OCI-LY3 (cell line): ENCODE measurements around the gene MORC3.

Experiments used
- H2AFZ ChIP-seq: fragments of 200-600, 300-600 bp; shearing (Covaris generic); 2 replicates; pipeline ENCODE4 v1.6.0; 2014; ENCODE audit warnings: antibody characterized with exemption, low read depth, low read length
- H3K27ac ChIP-seq: fragments of 200-600, 300-600 bp; sonication (generic); 2 replicates; pipeline ENCODE4 v1.5.1; 2014; ENCODE audit warnings: mild to moderate bottlenecking, low read length, moderate library complexity, mixed read lengths
- H3K27me3 ChIP-seq: fragments of 200-600, 300-600 bp; sonication (generic); 2 replicates; pipeline ENCODE4 v1.6.1; 2014; ENCODE audit warnings: low read depth, low read length, mixed read lengths
- H3K36me3 ChIP-seq: fragments of 200-600, 300-600 bp; sonication (generic); replicated peaks from 2 replicates; pipeline ENCODE3; 2014; ENCODE audit warnings: low read depth, low read length, mixed read lengths
- H3K4me1 ChIP-seq: fragments of 300-600, 200-600 bp; sonication (generic); 2 replicates; pipeline ENCODE4 v1.6.1; 2014; ENCODE audit warnings: low read length, mixed read lengths
- H3K4me2 ChIP-seq: fragments of 200-600, 300-600 bp; sonication (generic); 2 replicates; pipeline ENCODE4 v1.6.1; 2014; ENCODE audit warnings: low read length, mixed read lengths
- H3K4me3 ChIP-seq: fragments of 300-600, 200-600 bp; sonication (generic); 2 replicates; pipeline ENCODE4 v1.5.1; 2014; ENCODE audit warnings: antibody characterized with exemption, mild to moderate bottlenecking, low read length, moderate library complexity
- H3K79me2 ChIP-seq: fragments of 300-600, 200-600 bp; shearing (Covaris generic); 2 replicates; pipeline ENCODE4 v1.6.1; 2014; ENCODE audit warnings: mild to moderate bottlenecking, low read length, mixed read lengths
- H3K9ac ChIP-seq: fragments of 300-600, 200-600 bp; shearing (Covaris generic); 2 replicates; pipeline ENCODE4 v1.6.0; 2014; ENCODE audit warnings: mild to moderate bottlenecking, low read length, moderate library complexity
- H3K9me3 ChIP-seq: fragments of 200-600, 300-600 bp; shearing (Covaris generic); 2 replicates; pipeline ENCODE4 v1.6.1; 2014; ENCODE audit warnings: low read length, mixed read lengths; ENCODE audit not compliant: insufficient read depth
- H4K20me1 ChIP-seq: fragments of 200-600, 300-600 bp; sonication (generic); 2 replicates; pipeline ENCODE4 v1.6.1; 2016; ENCODE audit warnings: low read length, mixed read lengths; ENCODE audit not compliant: insufficient read depth
- CTCF ChIP-seq: fragments of 200-600, 300-600 bp; sonication (generic); IDR thresholded peaks from 2 replicates; pipeline ENCODE4 v1.5.1; 2014; ENCODE audit warnings: antibody characterized with exemption, low read length, low read depth
- EZH2phosphoT487 ChIP-seq: fragments of 200-600 bp; shearing (Covaris generic); IDR thresholded peaks from 2 replicates; pipeline ENCODE4 v1.6.1; 2018; ENCODE audit warnings: antibody characterized with exemption, mixed run types, low read depth

The MORC3 gene

GRCh38 chr21:36288651-36289243, 31.2 kb upstream of the MORC3 start:
- peak overlapping the region; percentile 43 for H3K9ac ChIP-seq
- peak overlapping the region; percentile 63 for H3K4me3 ChIP-seq
- H2AFZ ChIP-seq = no peak overlapping the region
- no peaks in the 10 kb centered on the region for H3K27me3 ChIP-seq
- peaks cover 36% of the 10 kb centered on the region for H3K4me1 ChIP-seq
- H3K4me2 ChIP-seq = peak overlapping the region; percentile 76
- H3K36me3 ChIP-seq = peaks cover under 1% of the 10 kb centered on the region
- H3K79me2 ChIP-seq = no peaks in the 10 kb centered on the region
- H3K9me3 ChIP-seq = peaks cover 3% of the 10 kb centered on the region; the same call in 1 of the 2 replicates
- TF ChIP-seq EZH2phosphoT487 (no peak), CTCF (no peak)
- H4K20me1 ChIP-seq = no peaks in the 10 kb centered on the region
- peak overlapping the region; percentile 97 for H3K27ac ChIP-seq

- peaks cover 39% of the 10 kb centered on the region for H3K4me1 ChIP-seq
Observed at GRCh38 chr21:36291509-36291908, 28.5 kb upstream of the MORC3 start.

GRCh38 chr21:36297406-36297937, 22.5 kb upstream of the MORC3 start:
- peaks cover 2% of the 10 kb centered on the region for H3K36me3 ChIP-seq
- H3K9ac ChIP-seq = peak overlapping the region; percentile 76
- H2AFZ ChIP-seq = peak overlapping the region; percentile 51; the same call in 1 of the 2 replicates
- H4K20me1 ChIP-seq = no peaks in the 10 kb centered on the region
- H3K79me2 ChIP-seq = no peaks in the 10 kb centered on the region
- TF ChIP-seq EZH2phosphoT487 (no peak), CTCF (no peak)
- H3K4me3 ChIP-seq = peak overlapping the region; percentile 65
- H3K4me1 ChIP-seq = peaks cover 35% of the 10 kb centered on the region
- peak overlapping the region; percentile 92 for H3K27ac ChIP-seq
- peak overlapping the region; percentile 79 for H3K4me2 ChIP-seq
- no peaks in the 10 kb centered on the region for H3K9me3 ChIP-seq
- no peaks in the 10 kb centered on the region for H3K27me3 ChIP-seq

More at GRCh38 chr21:36291509-36291908, 28.5 kb upstream of the MORC3 start:
- Histone ChIP-seq H3K27me3 (no peaks in the 10 kb centered on the region), H3K9ac (no peak overlapping the region), H3K4me2 (peak overlapping the region; percentile 28; the same call in 1 of the 2 replicates), H3K9me3 (peaks cover 3% of the 10 kb centered on the region; the same call in 1 of the 2 replicates), H3K36me3 (peaks cover 2% of the 10 kb centered on the region), H4K20me1 (no peaks in the 10 kb centered on the region), H3K79me2 (no peaks in the 10 kb centered on the region), H2AFZ (no peak overlapping the region), H3K4me3 (no peak overlapping the region), H3K27ac (no peak overlapping the region)
- no peak for TF ChIP-seq EZH2phosphoT487
- no peak for TF ChIP-seq CTCF

GRCh38 chr21:36297938-36298572, 21.9 kb upstream of the MORC3 start:
- no peak for TF ChIP-seq EZH2phosphoT487
- TF ChIP-seq CTCF = no peak
- peaks cover 41% of the 10 kb centered on the region for H3K4me1 ChIP-seq
- no peaks in the 10 kb centered on the region for H4K20me1 ChIP-seq
- no peaks in the 10 kb centered on the region for H3K27me3 ChIP-seq
- peaks cover 2% of the 10 kb centered on the region for H3K36me3 ChIP-seq
- H3K9ac ChIP-seq = peak overlapping the region; percentile 76
- peak overlapping the region; percentile 51; the same call in 1 of the 2 replicates for H2AFZ ChIP-seq
- H3K79me2 ChIP-seq = no peaks in the 10 kb centered on the region
- H3K4me3 ChIP-seq = peak overlapping the region; percentile 65
- no peaks in the 10 kb centered on the region for H3K9me3 ChIP-seq
- H3K4me2 ChIP-seq = peak overlapping the region; percentile 79
- peak overlapping the region; percentile 92 for H3K27ac ChIP-seq
